Fibroblast of lung (primary cell): Measurements from ENCODE around the gene LRRK1.

Experiments used
- EZH2 ChIP-seq: IDR thresholded peaks from 2 replicates; pipeline ENCODE4 v1.5.1; 2012; ENCODE audit warnings: low read length, control low read depth, mild to moderate bottlenecking; ENCODE audit errors: missing control alignments
- TF ChIP-seq, protein P1 (sequence below), 2 donors: IDR thresholded peaks in 1 of 2; conservative IDR thresholded peaks in 1 of 2; 1 replicate in 1 of 2; 2 replicates in 1 of 2; pipeline ENCODE4 v1.5.1; 2011 to 2012; ENCODE audit warnings: low read length in 2 of 2, control low read depth in 1 of 2, inconsistent platforms in 1 of 2, low read depth in 1 of 2, mild to moderate bottlenecking in 1 of 2

DNA sequence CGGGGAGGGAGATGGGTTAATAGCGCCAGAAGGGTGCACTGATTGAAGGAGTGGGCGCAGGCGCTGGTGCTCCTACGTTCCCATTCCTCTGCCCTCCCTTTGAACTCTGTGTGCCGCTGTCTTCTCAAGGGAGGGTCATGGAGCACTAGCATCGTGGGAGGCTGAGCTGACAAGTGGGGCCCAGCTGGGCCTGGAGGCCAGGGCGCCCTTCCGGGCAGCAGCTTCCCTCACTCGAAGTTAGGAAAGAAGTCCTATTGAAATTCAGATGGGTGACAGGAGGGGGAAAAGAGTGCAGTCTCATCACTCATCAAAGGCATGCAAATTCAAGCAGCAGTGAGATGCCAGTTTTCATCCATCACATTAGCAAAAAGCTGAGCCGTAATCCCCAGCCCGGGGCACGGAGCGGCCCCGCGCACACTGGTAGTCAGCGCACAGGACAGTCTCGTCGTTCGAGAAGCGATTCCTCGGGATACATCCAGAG is 128.2 kb downstream of the LRRK1 start:
- TF ChIP-seq, protein P1, sequence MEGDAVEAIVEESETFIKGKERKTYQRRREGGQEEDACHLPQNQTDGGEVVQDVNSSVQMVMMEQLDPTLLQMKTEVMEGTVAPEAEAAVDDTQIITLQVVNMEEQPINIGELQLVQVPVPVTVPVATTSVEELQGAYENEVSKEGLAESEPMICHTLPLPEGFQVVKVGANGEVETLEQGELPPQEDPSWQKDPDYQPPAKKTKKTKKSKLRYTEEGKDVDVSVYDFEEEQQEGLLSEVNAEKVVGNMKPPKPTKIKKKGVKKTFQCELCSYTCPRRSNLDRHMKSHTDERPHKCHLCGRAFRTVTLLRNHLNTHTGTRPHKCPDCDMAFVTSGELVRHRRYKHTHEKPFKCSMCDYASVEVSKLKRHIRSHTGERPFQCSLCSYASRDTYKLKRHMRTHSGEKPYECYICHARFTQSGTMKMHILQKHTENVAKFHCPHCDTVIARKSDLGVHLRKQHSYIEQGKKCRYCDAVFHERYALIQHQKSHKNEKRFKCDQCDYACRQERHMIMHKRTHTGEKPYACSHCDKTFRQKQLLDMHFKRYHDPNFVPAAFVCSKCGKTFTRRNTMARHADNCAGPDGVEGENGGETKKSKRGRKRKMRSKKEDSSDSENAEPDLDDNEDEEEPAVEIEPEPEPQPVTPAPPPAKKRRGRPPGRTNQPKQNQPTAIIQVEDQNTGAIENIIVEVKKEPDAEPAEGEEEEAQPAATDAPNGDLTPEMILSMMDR (conservative IDR thresholded peaks at IDR 0.05 in 1 of 2, IDR thresholded peaks at IDR 0.05 in 1 of 2; ENCODE audit: low read depth in 1 of 2, low read length in 2 of 2): no peak
- no peak for TF ChIP-seq EZH2
